Measurements from ENCODE around the gene CHRNB4.

Gene CHRNB4

DNA sequence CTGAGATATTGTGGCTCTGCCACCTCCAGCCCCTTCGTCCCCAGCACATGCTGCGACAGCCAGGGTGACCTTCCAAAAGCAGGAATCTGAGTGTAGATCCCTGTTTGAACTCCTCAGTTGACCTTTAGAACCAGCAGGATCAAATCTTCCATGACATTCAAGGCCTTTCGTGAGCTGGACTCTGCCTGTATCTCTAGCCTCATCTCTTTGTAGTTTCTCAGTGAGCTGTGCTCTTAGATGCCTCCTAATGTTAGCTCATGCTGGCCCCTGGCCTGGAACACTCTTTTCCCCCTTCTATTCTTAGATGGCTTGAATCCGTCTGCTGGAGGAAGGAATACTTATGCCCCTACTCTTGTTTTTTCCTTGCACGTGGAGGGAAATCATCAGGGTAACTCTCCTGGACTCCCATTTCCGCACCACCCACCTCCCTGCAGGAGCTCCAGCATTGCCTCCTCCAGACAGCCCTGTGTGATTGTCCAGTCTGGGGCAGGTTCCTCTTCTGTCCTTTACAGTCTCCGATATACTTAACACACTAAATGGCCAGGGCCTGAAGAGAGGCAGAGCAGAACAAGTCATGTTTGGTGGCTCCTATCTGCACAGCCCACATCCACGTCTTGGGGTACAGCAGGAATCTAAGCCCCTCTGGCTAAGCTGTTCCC is 26.7 kb upstream of the CHRNB4 start:
- no peak for DNase-seq

DNA sequence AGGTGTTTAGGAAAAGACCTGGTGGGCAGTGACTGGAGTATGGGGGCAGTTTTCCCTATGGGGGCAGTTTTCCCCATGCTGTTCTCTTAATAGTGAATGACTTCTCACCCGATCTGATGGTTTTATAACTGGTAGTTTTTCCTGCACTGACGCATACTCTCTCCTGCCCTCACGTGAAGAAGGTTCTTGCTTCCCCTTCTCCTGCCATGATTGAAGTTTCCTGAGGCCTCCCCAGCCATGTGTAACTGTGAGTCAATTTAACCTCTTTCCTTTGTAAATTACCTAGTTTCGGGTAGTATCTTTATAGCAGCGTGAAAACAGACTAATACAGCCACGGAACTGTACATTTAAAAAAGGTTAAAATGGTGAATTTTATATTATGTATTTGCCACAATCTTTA is 25.0 kb upstream of the CHRNB4 start:
- DNase-seq = no peak

DNA sequence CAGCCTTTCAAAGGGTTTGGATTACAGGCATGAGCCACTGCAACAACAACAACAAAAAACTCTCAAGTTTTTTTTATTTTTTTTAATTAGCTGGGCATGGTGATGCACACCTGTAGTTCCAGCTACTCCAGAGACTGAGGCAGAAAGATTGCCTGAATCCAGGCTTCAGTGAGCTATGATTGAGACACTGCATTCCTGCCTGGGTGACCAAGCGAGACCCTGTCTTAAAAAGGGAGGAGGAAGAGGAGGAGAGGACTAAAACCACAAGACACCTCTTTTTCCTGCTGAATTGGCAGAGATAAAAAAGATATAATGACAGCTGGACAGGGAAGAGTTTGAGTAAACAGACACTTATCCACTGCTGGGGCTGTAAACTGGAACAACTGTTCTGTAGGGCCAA is 22.7 kb upstream of the CHRNB4 start:
- DNase-seq = no peak

DNA sequence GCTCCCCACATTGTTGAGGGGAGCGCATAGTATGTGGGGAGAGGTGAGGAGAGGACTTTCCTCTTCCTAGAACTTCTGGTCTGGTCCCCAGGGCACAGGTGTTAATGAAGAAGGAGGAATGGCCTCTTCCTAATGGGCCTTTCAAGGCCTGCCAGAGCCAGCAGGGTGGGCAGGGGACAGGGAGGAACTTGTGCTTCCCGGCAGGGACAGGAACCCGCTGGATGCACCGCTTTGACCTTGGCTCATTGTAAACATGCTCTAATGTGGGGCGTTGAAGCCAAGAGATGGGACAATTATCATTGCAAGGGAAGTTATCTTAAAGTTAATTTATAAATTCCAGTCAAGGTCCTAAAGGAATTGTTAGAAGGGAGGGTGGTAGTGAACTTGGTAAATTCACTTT is 21.0 kb upstream of the CHRNB4 start:
- DNase-seq = no peak

DNA sequence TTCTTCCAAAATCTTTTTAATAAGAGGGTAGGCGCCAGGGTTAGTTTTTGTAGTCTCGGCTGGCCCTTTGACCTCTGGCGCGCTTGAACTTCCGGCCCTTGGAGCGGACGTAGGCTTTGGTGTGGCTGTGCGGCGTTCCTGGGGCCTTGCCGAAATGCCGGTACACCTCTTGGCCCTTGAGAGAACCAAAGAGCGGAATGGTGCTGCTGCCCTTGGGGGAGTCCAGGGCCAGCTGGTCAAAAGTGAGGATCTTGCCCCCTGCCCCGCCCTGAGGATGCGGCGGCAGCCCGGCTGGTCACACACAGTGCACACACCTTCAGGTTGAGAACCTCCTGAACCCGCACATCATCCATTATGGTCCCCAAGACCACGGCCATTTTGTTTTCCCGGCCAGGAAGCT is 20.0 kb upstream of the CHRNB4 start:
- DNase-seq = no peak

DNA sequence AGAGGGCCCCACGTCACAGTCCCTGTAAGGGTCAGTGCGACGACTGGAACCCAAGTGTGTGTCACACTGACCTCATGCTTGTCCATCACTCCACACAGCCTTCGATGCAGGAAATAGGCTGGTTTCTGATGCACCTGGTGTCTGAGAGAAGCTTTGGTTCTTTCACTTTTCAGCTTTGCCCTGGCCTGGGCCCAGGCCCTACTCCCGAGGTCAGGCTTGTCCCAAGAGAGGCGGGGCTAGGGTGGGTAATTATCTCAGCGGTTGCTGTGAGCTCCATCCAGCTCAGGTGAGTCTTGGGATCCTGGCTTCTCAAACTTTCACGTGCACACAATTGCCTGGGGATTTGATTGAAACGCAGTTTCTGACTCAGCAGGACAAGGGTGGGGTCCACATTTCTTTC is 19.6 kb upstream of the CHRNB4 start:
- DNase-seq = no peak

DNA sequence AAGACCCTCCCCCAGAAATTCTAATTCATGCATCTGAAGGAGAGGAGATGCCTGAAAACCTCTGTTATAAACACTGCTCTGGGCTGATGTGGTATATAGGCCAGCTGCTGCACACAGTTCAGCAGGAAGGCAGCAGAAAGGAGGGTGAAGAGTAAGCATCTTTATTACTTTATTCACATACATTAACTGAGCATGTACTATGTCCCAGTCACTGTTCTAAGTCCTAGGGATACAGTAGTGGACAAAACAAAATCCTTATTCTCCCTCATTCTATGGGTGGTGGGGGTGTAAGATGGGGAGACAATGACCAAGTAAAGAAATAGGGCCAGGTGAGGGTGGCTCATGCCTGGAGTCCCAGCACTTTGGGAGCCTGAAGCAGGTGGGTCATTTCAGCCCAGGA is 17.8 kb upstream of the CHRNB4 start:
- DNase-seq = no peak

DNA sequence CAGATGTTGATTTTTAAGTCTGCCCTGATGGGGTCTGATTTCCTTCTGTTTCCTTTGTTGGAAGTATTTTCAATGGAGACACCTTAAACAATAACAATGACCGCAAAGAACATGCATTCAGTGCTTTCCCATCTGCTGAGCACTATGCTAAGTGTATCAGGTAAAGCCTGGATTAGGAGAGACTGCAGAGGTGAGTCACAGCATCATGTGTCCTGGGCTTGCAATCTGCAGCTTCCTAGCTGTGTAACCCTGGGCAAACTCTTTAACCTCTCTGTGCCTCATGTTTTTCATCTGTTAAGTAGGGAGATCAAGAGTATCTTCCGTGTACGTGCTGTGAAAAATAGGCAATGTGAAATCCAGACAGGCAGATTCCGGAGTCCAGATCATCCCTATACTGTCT is 13.3 kb upstream of the CHRNB4 start:
- no peak for DNase-seq

DNA sequence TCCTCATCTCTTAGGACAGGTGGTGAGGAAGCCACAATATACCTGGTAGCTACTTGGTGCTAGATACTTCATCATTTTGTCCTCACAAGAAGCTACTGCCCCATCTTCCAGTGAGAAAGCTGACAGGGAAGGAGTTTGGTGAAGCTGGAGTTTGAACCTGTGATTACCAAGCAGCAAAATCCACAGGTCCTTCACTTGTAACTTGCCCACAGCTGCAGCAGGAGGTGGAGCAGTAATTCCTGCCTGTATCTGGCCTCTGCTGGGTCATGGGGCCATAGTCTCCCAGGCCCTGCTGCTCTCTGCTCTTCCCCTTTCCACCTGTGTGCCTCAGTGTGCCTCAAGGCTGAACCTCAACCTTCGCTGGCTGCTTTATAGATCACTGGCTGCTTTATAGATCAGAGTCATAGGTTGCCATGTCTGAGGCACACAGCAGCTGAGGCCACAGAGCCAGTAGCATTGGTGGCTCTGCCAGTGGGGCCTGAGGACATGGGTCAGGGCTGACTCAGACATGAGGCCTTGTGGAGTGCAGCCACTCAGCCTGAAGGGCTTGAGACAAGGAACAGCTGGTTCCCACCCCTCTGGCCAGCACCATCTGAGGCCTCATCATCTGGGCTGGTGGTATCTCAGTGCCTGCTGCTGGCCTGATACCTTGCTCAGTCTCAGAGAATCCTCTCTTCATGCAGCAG is 11.1 kb upstream of the CHRNB4 start:
- DNase-seq = no peak

DNA sequence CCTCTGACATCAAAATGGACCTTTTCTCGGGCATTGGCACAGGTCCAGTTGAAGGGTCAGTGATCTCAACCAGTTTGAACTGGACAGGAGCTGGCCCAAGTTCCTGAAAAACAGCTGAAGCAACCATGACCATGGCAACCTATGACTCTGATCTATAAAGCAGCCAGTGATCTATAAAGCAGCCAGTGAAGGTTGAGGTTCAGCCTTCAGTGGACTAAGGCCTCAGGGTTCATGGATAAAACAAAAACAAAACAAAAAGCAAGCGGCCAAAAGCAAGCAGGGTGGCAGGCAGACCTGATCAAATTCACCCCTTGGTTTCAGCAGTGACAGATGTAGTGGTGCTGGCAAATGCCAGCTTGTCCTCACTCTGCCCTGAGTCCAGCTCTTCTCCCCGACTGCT is 10.0 kb upstream of the CHRNB4 start:
- no peak for DNase-seq

DNA sequence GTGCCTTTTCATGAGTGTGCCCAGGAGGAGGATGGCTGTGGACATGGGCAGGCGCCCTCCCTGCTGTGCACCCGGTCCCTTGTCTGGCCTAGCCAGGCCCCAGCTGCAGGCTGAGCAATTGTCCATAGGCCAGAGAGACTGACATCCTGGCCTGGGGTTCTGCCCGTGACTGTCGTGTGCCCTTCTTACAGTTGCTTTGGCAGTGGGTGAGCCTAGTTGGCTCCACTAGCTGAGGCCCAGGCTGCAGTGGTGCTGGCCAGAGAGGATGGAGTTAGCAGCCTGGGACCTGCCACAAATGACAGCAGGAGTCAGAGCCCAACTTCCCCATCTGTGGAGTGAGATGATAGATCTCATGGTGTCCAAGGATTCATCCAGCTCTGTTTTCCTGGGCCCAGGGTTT is 9.0 kb upstream of the CHRNB4 start:
- no peak for DNase-seq

DNA sequence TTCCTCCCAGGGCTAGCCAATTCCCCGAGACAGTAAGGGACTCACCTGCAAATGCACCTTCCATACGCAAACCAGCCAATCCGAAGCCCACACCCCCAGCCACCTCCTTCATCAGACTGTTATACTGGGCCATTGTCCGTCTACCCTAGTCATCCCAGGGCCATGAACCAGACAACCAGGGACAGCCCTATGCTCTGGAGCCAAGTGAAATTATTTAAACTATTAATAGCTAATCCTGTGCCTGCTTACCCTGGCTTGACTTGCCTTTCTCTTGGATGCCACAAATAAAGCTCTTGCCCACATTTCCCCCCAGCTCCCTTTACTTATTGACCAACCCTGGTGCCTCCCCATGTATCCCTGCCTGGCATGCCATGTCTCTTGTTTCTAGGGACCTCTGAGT is 4.0 kb upstream of the CHRNB4 start:
- no peak for DNase-seq

DNA sequence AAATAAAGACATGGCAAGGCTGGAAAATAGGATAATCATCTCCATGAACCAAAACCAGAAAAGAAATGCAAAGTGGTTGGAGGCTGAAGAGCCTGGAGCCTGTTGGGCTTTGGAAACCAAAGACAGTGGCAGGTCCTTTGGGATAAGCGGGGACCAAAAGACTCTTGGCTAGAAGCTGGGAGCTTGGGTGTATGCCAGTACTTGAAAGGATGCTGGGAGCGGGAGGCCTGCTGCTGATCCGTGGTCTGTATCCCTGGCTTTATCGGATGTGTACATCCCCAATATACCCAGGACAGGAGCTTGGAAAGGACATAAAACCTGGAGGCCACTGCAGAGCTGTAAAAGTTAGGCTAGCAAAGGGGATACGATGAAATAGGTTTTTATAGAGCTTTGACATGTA is 1.3 kb upstream of the CHRNB4 start:
- DNase-seq = no peak

DNA sequence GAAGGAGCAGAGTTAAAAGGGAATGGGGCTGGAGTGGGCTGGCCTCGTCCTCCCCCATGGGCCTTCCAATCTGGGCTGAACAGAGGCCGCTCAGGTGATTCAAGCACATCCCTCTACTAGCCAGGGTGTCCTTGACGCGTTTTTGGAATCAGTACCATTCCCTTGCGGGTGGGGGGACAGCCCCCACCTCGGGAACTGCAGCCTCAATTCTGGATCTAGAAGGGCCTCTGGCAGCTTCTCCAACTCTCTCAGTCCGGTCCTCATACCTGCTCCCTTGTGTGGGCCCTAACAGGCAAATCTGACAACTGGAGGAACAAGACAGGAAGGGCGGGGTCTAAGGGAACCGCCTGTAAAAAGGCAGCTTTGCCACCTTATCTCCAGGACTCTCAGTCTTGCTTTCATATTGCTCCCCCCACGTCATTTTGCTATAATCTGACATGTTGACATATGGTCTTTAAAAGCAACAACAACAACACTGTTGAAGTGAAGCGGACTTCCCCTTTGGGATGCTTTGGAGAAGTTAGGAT is 802 bp upstream of the CHRNB4 start:
- DNase-seq = no peak

DNA sequence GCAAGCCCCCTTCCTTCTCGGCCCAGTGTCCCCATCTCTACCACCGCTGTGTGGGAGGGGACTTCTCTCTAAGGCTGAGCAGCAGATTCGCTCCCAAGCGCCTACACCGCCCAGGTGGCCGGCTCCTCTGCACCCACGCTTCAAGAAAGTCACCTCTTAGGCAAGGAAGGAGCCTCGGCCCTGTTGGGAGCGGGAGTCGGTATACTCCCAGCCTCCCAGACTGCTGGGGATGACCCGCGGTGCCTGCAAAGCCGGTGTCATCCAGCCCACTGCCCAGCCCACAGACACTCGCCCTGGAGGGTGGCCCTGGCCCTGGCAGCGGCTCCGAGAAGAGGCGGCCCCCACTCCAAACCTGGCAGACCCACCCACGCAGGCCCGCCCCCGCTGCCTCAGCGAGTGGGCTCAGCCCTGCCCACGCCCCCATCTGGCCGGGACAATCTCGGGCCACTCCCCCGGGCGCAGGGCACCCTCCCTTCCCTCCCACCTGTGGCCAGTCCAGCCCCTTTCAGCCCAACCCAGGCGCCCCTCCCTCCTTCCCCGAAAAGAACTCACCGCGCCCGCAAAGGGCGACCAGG is 396 bp downstream of the CHRNB4 start:
- DNase-seq = no peak

DNA sequence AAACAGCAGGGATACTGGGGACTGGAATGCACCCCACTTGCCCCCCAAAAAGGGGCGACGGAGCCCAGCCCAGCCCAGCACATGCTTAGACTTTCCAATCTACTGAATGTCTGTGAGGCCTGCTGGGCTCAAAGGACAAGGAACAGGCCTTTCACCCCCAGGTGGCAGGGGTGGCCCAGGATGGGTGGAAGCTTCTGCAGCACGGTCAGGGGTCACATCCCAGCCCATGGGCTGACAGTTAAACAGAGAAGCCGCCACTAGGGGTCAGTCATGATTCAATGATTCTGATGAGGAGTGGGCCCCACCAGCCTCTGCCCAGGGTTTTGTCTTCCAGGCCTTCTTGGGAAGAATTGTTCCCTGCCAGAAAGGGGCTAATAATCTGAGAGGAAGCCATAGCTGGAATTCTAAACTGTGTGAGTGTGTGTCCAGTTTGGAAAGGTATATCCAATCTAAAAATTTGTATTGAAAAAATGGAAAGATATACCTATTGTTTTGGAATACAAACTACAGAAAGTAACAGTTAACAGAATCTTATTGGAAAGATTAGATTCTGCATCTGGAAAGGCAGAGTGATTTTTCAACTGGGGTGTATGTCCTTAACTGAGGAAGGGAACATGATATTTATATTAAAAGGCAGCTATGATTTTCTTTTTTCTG is 2.2 kb downstream of the CHRNB4 start:
- no peak for DNase-seq

DNA sequence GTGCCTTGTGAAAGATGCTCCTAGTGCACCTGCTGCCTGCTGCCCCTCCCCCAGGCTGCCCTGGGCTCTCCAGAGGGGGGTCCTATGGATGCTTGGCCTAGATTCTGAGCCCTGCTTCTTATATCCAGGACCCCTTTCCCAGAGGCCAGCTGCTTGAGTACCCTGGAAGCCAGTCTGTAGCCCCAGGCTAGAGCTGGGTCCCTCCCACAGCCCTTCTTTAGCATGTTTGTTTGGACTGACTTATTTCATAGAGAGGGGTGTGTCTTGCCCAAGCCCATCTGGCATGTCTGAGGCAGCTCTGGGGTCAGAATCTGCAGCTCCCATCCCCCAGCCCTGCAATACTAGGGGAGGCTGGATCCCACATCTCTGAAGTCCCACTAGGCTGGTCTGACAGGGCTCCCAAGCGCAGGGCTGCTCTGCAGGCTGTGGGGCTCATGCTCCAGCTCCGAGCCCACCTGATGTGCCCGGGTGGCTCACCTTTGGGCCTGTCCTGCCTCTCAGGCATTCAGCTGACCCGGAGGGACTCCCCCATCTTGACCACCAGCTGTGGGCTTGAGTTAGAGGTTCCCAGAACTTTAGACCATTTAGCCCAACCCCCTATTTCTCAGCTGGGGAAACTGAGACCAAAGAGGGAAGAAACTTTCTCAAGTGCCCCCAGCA is 3.1 kb downstream of the CHRNB4 start:
- no peak for DNase-seq

DNA sequence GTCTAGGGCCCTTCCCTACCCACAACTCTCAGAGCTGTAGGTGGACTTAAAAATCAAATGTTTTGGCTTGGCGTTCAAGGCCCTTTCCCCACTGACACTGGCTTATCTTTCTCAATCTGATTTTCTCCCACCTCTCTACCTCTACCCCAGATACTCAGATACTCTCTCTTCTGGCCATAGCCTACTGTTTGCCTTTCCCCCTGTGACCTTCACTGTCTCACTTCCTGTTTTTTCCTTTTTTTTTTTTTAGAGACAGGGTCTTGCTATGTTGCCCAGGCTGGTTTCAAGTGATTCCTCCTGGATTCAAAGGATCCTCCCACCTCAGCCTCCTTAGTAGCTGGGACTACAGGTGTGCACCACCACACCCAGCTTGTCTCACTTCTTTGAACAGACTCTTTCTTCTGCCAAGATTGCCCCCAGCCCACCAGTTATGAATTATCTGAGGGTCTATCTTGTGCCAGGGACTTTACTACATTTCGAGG is 4.6 kb downstream of the CHRNB4 start:
- no peak for DNase-seq

DNA sequence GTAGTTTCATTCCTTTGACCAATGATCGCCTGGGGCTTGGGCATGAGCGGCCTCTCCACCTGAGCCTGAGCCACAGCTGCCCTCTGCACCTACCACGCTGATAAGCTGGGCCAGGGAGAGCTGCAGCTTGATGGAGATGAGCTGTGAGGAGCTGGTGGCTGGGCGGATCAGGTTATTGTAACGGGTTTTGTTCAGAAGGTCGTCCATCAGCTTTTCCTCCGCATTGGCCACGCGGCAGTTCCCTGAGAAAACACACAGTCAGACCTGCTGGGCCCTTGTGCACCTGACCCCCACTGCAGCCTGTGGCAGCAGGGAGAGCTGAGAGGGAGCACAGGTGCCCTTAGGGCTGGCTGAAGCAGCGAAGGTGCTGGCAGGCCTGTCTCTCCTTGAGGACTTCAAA is 5.7 kb downstream of the CHRNB4 start:
- DNase-seq = no peak

DNA sequence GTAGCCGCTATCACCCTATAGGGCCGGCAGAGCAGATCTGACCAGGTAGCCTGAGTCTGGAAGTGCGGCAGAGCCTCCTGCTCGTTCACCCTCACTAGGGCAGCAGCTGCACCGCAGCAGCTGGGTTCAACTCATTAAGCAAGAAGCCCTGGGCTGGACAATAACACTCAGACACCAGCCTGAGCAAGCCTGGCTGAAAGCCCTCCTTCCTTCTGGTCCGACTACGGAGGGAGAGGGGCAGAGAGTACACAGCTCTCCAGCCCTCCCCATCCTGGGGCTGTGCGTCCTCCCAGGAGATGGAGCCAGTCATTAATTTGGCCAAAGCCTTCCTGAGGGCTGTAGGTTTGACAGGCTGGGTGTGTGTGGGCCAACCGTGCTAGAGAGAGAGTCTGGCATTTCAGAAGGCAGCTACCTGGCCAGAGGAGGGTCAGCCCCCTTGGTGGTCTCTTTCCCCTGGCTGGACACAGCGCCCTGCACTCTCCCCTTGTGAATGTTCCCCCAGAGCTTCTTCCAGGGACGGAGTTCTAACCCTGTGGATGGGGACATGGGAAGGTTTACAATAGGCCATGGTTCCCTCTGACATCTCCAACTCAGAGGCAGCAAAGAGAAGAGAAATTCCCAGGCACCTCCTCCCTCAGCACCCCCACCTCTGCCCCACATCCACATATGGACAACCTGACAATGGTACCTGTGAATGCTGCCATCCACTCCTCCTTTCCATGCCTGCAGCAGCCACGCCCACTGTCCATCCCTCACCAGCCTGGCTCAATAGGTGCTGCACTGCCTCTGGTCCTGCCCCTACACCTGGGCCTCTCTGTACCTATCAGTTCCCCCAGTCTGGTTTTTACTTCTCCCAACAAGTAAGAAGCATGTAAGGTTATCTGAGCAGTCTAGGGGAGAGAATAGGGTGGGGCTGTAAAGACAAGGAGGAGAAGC is 6.5 kb downstream of the CHRNB4 start:
- DNase-seq = no peak

DNA sequence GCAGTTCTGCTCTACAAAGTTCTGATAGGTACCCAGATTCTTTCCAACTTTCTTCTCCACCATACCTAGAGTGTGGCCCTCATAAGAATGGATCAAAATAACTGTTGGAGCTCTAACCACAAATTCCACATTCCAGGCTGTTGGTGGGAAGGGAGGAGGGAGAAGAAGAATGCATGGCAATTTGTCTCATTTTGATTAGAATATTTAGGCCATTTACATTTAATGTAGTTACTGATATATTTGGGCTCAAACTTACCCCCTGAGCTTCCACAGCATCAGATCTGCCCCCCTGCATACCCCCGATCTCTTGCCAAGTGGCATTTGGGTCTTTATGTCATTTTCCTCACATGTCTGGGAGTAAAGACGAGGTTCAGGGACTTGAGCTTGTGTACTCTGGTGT is 7.7 kb downstream of the CHRNB4 start:
- DNase-seq = no peak

All from GF-D8 (cell line).